ENCODE results near the gene CSDE1. TPM values are rescaled to one million over a fixed set of nuclear protein-coding genes. Genes with fewer than 3 reads are reported as not detected.

The CSDE1 gene
- total and polyA plus RNA-seq, 8 donors: 390 to 524 (median 438) TPM

GRCh38 chr1:114685851-114686250 is 71.9 kb downstream of the CSDE1 start:
- H3K27ac ChIP-seq: no peak overlapping the region
- intact Hi-C loops (cut with DNase I): no loop called here
- H3K27me3 ChIP-seq: peaks cover 0 to 35% of the 10 kb centered on the region in 2 donors
- H3K9me3 ChIP-seq: no peaks in the 10 kb centered on the region
- no peaks in the 10 kb centered on the region for H3K4me1 ChIP-seq
- no peak for ATAC-seq
- H3K36me3 ChIP-seq: no peaks in the 10 kb centered on the region
- no peak for DNase-seq
- no peak overlapping the region for H3K4me3 ChIP-seq
- TF ChIP-seq CTCF (IDR thresholded peaks at IDR 0.05): no peak

GRCh38 chr1:114677691-114678090 is 80.1 kb downstream of the CSDE1 start:
- no peaks in the 10 kb centered on the region for H3K36me3 ChIP-seq
- H3K4me3 ChIP-seq: no peak overlapping the region
- H3K27ac ChIP-seq: no peak overlapping the region
- DNase-seq (no peak), ATAC-seq (no peak)
- peaks cover 0 to 16% of the 10 kb centered on the region in 2 donors for H3K27me3 ChIP-seq
- no peaks in the 10 kb centered on the region for H3K9me3 ChIP-seq
- intact Hi-C loops (cut with DNase I): no loop called here
- no peak for TF ChIP-seq CTCF (IDR thresholded peaks at IDR 0.05)
- H3K4me1 ChIP-seq: no peaks in the 10 kb centered on the region

- ATAC-seq: no peak
- no peak for TF ChIP-seq CTCF (IDR thresholded peaks at IDR 0.05)
- no peak for DNase-seq
- Histone ChIP-seq H3K9me3 (no peaks in the 10 kb centered on the region), H3K36me3 (no peaks in the 10 kb centered on the region), H3K27ac (no peak overlapping the region), H3K4me1 (peaks cover 0 to under 1% of the 10 kb centered on the region in 2 donors), H3K4me3 (no peak overlapping the region), H3K27me3 (peaks cover 0 to 14% of the 10 kb centered on the region in 2 donors)
- intact Hi-C loops (cut with DNase I): no loop called here
Measured at GRCh38 chr1:114676115-114676514, 81.7 kb downstream of the CSDE1 start.

- no peak for ATAC-seq
- H3K36me3 ChIP-seq: no peaks in the 10 kb centered on the region
- H3K27ac ChIP-seq: no peak overlapping the region
- peaks cover 0 to 25% of the 10 kb centered on the region in 2 donors for H3K27me3 ChIP-seq
- intact Hi-C loops (cut with DNase I): no loop called here
- H3K4me1 ChIP-seq: peaks cover 0 to 12% of the 10 kb centered on the region in 2 donors
- TF ChIP-seq CTCF (IDR thresholded peaks at IDR 0.05): no peak
- H3K4me3 ChIP-seq: no peak overlapping the region
- no peaks in the 10 kb centered on the region for H3K9me3 ChIP-seq
- DNase-seq: no peak
Measured at GRCh38 chr1:114671939-114672275, 85.9 kb downstream of the CSDE1 start.

GRCh38 chr1:114671011-114671938 is 86.5 kb downstream of the CSDE1 start:
- ATAC-seq: no peak
- H3K9me3 ChIP-seq: no peaks in the 10 kb centered on the region
- DNase-seq: no peak
- H3K36me3 ChIP-seq: no peaks in the 10 kb centered on the region
- H3K4me3 ChIP-seq: peak overlapping the region in 1 of 2 donors; percentile 60
- TF ChIP-seq CTCF (IDR thresholded peaks at IDR 0.05): peak in 1 of 2 donors; percentile 20
- peak overlapping the region in 1 of 2 donors; percentile 80 for H3K27ac ChIP-seq
- H3K4me1 ChIP-seq: peaks cover 0 to 12% of the 10 kb centered on the region in 2 donors
- intact Hi-C loops (cut with DNase I): no loop called here
- peaks cover 0 to 25% of the 10 kb centered on the region in 2 donors for H3K27me3 ChIP-seq
